ENCODE results near the gene ZDHHC8. TPM values are rescaled to one million over a fixed set of nuclear protein-coding genes. Genes with fewer than 3 reads are reported as not detected.

The ZDHHC8 gene
- total and polyA plus RNA-seq, 9 donors, result 13.7 to 52.8 (median 41.5) TPM

DNA sequence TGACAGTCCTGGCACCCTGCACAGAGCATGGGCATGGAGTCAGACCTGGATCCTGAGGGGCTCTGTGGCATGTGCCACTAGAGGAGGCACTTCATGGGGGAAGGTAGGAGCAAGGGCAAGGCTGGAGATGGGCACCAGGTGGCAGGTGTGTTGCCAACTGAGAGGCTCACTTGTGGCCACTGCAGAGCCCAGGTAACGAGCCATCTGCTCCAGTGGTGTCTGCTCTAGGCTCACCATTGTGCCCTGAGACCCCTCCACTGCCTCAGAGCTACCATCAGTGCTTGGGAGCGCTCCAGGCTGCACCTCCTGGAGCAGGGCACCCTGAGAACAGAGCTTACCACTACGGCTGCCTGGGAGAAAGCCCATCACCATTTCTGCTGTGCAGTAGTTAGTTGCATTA is 1.3 kb upstream of the ZDHHC8 start:
- no peaks in the 10 kb centered on the region for H3K9me3 ChIP-seq (replicated peaks; ENCODE audit: control insufficient read depth, low read depth, low read length)
- H3K4me3 ChIP-seq (ENCODE audit: low read length), result no peak overlapping the region
- no peak overlapping the region for H3K27ac ChIP-seq (ENCODE audit: low read length)
- H3K4me1 ChIP-seq (ENCODE audit: control insufficient read depth, insufficient read depth, low read length), result peaks cover 33% of the 10 kb centered on the region
- peaks cover 21% of the 10 kb centered on the region for H3K36me3 ChIP-seq (ENCODE audit: control insufficient read depth, insufficient read depth, low read length)
- no peaks in the 10 kb centered on the region for H3K27me3 ChIP-seq (ENCODE audit: control insufficient read depth, insufficient read depth, low read length)
- 57% methylated on average over 1 of the region's 3 CpGs for WGBS (ENCODE audit: insufficient coverage)
- DNase-seq, result no peak

- Histone ChIP-seq H3K27me3 (ENCODE audit: control insufficient read depth, insufficient read depth, low read length) (no peaks in the 10 kb centered on the region), H3K4me1 (ENCODE audit: control insufficient read depth, insufficient read depth, low read length) (peaks cover 40% of the 10 kb centered on the region), H3K9me3 (replicated peaks; ENCODE audit: control insufficient read depth, low read depth, low read length) (no peaks in the 10 kb centered on the region), H3K27ac (ENCODE audit: low read length) (peak overlapping the region; percentile 86), H3K4me3 (ENCODE audit: low read length) (peak overlapping the region; percentile 87), H3K36me3 (ENCODE audit: control insufficient read depth, insufficient read depth, low read length) (peaks cover 15% of the 10 kb centered on the region)
- peak; percentile 95 for DNase-seq
- WGBS (ENCODE audit: insufficient coverage), result 1% methylated on average over 60 of the region's 70 CpGs
These were observed 640 bp upstream of the ZDHHC8 start for GRCh38 chr22:20130731-20131596.

DNA sequence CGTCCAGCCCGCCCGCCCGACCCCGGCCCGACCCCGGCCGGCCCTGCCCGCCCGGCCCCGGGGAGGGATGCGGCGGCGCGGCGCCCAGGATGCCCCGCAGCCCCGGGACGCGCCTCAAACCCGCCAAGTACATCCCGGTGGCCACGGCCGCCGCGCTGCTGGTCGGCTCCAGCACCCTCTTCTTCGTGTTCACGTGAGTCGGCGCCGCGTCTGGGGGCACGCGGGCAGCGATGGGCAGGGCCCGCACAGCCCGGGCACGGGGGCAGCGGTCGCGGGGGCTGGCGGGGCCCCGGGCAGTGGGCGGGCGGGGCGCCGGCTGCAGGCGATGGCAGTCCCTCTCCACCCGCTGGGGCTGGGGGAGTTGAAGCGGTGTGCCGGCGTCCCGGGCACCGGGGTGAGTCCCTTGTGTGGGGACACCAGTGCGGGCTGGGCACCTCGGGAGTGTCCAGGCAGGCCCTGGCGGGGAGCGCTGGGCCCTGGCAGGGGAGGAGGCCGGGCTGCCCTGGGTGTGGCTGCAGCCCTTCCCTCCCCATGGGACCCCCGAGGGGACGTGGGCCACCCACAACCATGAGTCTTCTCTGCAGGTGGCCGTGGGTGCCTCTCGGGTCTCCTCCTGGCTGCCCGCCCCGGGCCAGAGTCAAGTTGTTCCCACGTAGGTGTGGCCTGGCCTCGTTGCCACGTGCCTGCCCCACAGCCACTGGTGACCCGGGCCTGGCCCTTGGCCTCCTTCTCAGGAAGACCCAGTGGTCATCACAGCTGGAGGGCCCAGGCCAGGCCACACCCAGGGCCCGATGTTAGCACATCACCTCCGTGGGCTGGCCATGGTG is 468 bp downstream of the ZDHHC8 start:
- H3K36me3 ChIP-seq (ENCODE audit: control insufficient read depth, insufficient read depth, low read length), result peaks cover 6% of the 10 kb centered on the region
- H3K27ac ChIP-seq (ENCODE audit: low read length), result peak overlapping the region; percentile 35
- WGBS (ENCODE audit: insufficient coverage), result under 1% methylated on average over 70 of the region's 72 CpGs
- DNase-seq, result no peak
- no peaks in the 10 kb centered on the region for H3K27me3 ChIP-seq (ENCODE audit: control insufficient read depth, insufficient read depth, low read length)
- peaks cover 51% of the 10 kb centered on the region for H3K4me1 ChIP-seq (ENCODE audit: control insufficient read depth, insufficient read depth, low read length)
- H3K9me3 ChIP-seq (replicated peaks; ENCODE audit: control insufficient read depth, low read depth, low read length), result no peaks in the 10 kb centered on the region
- H3K4me3 ChIP-seq (ENCODE audit: low read length), result peak overlapping the region; percentile 80

GRCh38 chr22:20132686-20133246 is 1.2 kb downstream of the ZDHHC8 start:
- Histone ChIP-seq H3K4me3 (ENCODE audit: low read length) (peak overlapping the region; percentile 80), H3K9me3 (replicated peaks; ENCODE audit: control insufficient read depth, low read depth, low read length) (no peaks in the 10 kb centered on the region), H3K36me3 (ENCODE audit: control insufficient read depth, insufficient read depth, low read length) (no peaks in the 10 kb centered on the region), H3K4me1 (ENCODE audit: control insufficient read depth, insufficient read depth, low read length) (peaks cover 58% of the 10 kb centered on the region), H3K27me3 (ENCODE audit: control insufficient read depth, insufficient read depth, low read length) (no peaks in the 10 kb centered on the region), H3K27ac (ENCODE audit: low read length) (no peak overlapping the region)
- WGBS (ENCODE audit: insufficient coverage), result 60% methylated on average over 9 of the region's 16 CpGs
- DNase-seq, result no peak

DNA sequence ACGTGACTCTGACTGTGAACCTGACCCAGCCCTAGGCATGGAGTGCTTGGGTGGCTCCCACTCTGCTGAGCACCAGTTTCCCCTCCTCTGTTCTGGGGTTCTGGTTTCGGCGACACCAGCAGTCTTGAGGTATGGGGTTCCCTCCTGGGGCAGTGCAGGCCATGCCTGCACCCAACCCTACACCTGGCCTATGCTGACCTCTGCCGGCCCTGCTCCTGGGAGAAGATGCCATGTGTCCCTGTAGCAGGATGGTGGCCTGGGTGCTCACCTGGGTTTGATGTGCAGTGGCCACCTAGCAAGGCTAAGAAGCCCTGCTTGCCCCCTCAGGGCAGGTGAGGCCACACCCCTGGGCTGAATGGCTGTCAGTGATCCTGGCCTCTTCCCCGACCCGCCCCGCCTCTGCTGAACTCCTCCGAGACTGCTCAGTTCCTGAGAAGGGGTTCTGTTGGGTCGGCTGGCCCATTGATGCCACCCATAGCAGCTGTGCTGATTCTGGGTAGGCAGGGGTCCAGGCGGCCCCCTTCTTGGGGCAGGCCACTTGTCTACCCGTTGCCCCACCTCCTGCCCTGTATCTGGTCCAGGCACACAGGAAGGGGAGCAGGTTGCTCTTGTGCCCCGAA is 2.4 kb downstream of the ZDHHC8 start:
- no peak overlapping the region for H3K27ac ChIP-seq (ENCODE audit: low read length)
- H3K9me3 ChIP-seq (replicated peaks; ENCODE audit: control insufficient read depth, low read depth, low read length), result no peaks in the 10 kb centered on the region
- H3K36me3 ChIP-seq (ENCODE audit: control insufficient read depth, insufficient read depth, low read length), result peaks cover under 1% of the 10 kb centered on the region
- H3K27me3 ChIP-seq (ENCODE audit: control insufficient read depth, insufficient read depth, low read length), result no peaks in the 10 kb centered on the region
- no peak overlapping the region for H3K4me3 ChIP-seq (ENCODE audit: low read length)
- peaks cover 66% of the 10 kb centered on the region for H3K4me1 ChIP-seq (ENCODE audit: control insufficient read depth, insufficient read depth, low read length)
- 76% methylated on average over 8 of the region's 12 CpGs for WGBS (ENCODE audit: insufficient coverage)
- no peak for DNase-seq

DNA sequence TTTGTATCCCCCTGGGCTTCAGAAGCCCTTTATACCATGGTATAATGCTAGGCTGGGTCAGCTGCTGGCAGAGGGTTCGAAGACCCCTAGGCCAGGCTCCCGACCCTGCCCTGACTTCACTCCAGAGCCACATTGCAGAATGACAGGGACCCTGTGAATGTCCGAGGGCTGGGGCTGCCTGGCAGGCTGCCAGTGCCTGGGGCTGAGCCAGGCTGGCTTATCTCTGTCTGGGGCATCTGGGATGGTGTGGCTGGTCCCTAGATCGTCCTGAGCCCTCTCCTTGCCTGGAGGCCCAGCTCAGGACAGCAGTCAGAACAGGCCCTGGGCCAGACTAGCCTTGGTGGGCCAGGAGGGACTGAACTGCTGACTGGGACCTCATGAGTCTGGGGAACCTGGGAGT is 3.7 kb downstream of the ZDHHC8 start:
- Histone ChIP-seq H3K27me3 (ENCODE audit: control insufficient read depth, insufficient read depth, low read length) (no peaks in the 10 kb centered on the region), H3K36me3 (ENCODE audit: control insufficient read depth, insufficient read depth, low read length) (peaks cover 13% of the 10 kb centered on the region), H3K4me1 (ENCODE audit: control insufficient read depth, insufficient read depth, low read length) (peaks cover 66% of the 10 kb centered on the region), H3K27ac (ENCODE audit: low read length) (no peak overlapping the region), H3K4me3 (ENCODE audit: low read length) (no peak overlapping the region), H3K9me3 (replicated peaks; ENCODE audit: control insufficient read depth, low read depth, low read length) (no peaks in the 10 kb centered on the region)
- WGBS (ENCODE audit: insufficient coverage), result 62% methylated on average over 4 of the region's 4 CpGs
- DNase-seq, result no peak

- peaks cover 62% of the 10 kb centered on the region for H3K4me1 ChIP-seq (ENCODE audit: control insufficient read depth, insufficient read depth, low read length)
- no peak overlapping the region for H3K27ac ChIP-seq (ENCODE audit: low read length)
- no peak for DNase-seq
- H3K36me3 ChIP-seq (ENCODE audit: control insufficient read depth, insufficient read depth, low read length), result peaks cover 20% of the 10 kb centered on the region
- WGBS (ENCODE audit: insufficient coverage), result 52% methylated on average over 13 of the region's 25 CpGs
- no peaks in the 10 kb centered on the region for H3K9me3 ChIP-seq (replicated peaks; ENCODE audit: control insufficient read depth, low read depth, low read length)
- H3K27me3 ChIP-seq (ENCODE audit: control insufficient read depth, insufficient read depth, low read length), result no peaks in the 10 kb centered on the region
- no peak overlapping the region for H3K4me3 ChIP-seq (ENCODE audit: low read length)
These were observed 4.4 kb downstream of the ZDHHC8 start for GRCh38 chr22:20135806-20136602.

DNA sequence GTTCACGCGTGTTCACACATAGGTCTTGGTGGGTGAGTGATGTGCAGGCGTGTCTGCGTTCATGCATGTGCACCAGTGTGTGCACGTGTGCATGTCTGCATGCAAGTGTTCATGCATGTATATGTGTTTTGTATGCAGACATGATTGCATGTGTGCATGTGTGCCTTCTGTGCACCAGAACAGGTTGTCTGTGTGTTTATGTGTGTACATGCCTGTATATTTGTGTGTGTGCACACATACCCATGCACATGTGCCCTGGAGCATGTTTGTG is 4.9 kb downstream of the ZDHHC8 start:
- H3K4me1 ChIP-seq (ENCODE audit: control insufficient read depth, insufficient read depth, low read length), result peaks cover 62% of the 10 kb centered on the region
- DNase-seq, result no peak
- WGBS (ENCODE audit: insufficient coverage), result 100% methylated on average over 4 of the region's 5 CpGs
- no peaks in the 10 kb centered on the region for H3K9me3 ChIP-seq (replicated peaks; ENCODE audit: control insufficient read depth, low read depth, low read length)
- H3K27me3 ChIP-seq (ENCODE audit: control insufficient read depth, insufficient read depth, low read length), result no peaks in the 10 kb centered on the region
- H3K36me3 ChIP-seq (ENCODE audit: control insufficient read depth, insufficient read depth, low read length), result peaks cover 25% of the 10 kb centered on the region
- no peak overlapping the region for H3K27ac ChIP-seq (ENCODE audit: low read length)
- no peak overlapping the region for H3K4me3 ChIP-seq (ENCODE audit: low read length)

DNA sequence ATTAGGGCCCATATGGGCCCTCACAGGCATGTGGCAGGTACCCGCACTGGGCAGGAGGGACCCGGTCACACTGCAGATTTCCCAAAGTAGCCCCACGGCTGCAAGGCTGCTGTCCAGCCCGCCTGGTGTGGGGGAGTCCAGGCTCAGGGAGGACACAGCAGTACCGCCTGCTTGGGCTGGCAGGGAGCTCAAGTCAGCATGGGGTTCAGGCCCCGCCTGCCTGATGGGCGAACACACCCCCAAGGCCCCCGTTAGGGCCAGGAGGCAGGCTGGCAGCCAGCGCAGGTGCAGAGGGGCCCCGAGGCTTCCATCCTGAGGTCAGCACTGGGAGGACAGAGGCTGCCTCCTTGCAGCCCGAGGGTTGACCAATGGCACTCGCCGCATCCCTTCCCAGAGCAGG is 5.5 kb downstream of the ZDHHC8 start:
- whole genome bisulfite sequencing (ENCODE audit: insufficient coverage), result 64% methylated on average over 11 of the region's 13 CpGs

More for the DNA sequence above, 5.5 kb downstream of the ZDHHC8 start:
- Histone ChIP-seq H3K4me1 (ENCODE audit: control insufficient read depth, insufficient read depth, low read length) (peaks cover 62% of the 10 kb centered on the region), H3K27ac (ENCODE audit: low read length) (peak overlapping the region; percentile 35), H3K36me3 (ENCODE audit: control insufficient read depth, insufficient read depth, low read length) (peaks cover 30% of the 10 kb centered on the region), H3K4me3 (ENCODE audit: low read length) (no peak overlapping the region), H3K27me3 (ENCODE audit: control insufficient read depth, insufficient read depth, low read length) (no peaks in the 10 kb centered on the region), H3K9me3 (replicated peaks; ENCODE audit: control insufficient read depth, low read depth, low read length) (no peaks in the 10 kb centered on the region)
- no peak for DNase-seq
